NCI-H2196 treated with DMSO at 0.1 percent for 48 hours (cell line): ENCODE data around the gene CECR2.
"Not testable (repeated sequence)": the region's sequence is repeated elsewhere in the genome, so short reads cannot be mapped to it uniquely, and the experiment has no call there.

Experiments
- DNase-seq: peaks from one replicate; lab custom pipeline; 2025; ENCODE audit not compliant: unreplicated experiment; lab: John Stamatoyannopoulos, UW

CECR2 gene

GRCh38 chr22:17566016-17566687 lies 196.9 kb downstream of the CECR2 start:
- DNase-seq, result not testable (repeated sequence)

GRCh38 chr22:17566776-17567175 lies 197.5 kb downstream of the CECR2 start:
- no peak for DNase-seq

- no peak for DNase-seq
Observed at GRCh38 chr22:17569971-17570511, 200.8 kb downstream of the CECR2 start.

GRCh38 chr22:17570851-17571631 lies 201.8 kb downstream of the CECR2 start:
- DNase-seq, result no peak

GRCh38 chr22:17575151-17575550 lies 205.9 kb downstream of the CECR2 start:
- no peak for DNase-seq

GRCh38 chr22:17575681-17576080 lies 206.4 kb downstream of the CECR2 start:
- DNase-seq, result no peak

GRCh38 chr22:17576470-17576869 lies 207.2 kb downstream of the CECR2 start:
- no peak for DNase-seq

- no peak for DNase-seq
Observed at GRCh38 chr22:17578136-17578754, 209.0 kb downstream of the CECR2 start.

- no peak for DNase-seq
Observed at GRCh38 chr22:17579535-17579981, 210.3 kb downstream of the CECR2 start.

- DNase-seq, result no peak
Observed at GRCh38 chr22:17580441-17581031, 211.3 kb downstream of the CECR2 start.

- DNase-seq, result no peak
Observed at GRCh38 chr22:17581056-17581455, 211.8 kb downstream of the CECR2 start.

GRCh38 chr22:17581631-17582030 lies 212.4 kb downstream of the CECR2 start:
- no peak for DNase-seq

- no peak for DNase-seq
Observed at GRCh38 chr22:17583151-17583550, 213.9 kb downstream of the CECR2 start.

- DNase-seq, result no peak
Observed at GRCh38 chr22:17586831-17587440, 217.7 kb downstream of the CECR2 start.

- DNase-seq, result no peak
Observed at GRCh38 chr22:17587629-17588028, 218.4 kb downstream of the CECR2 start.

- no peak for DNase-seq
Observed at GRCh38 chr22:17588606-17589005, 219.3 kb downstream of the CECR2 start.

GRCh38 chr22:17589810-17590375 lies 220.6 kb downstream of the CECR2 start:
- no peak for DNase-seq

- no peak for DNase-seq
Observed at GRCh38 chr22:17590586-17590985, 221.3 kb downstream of the CECR2 start.

- DNase-seq, result no peak
Observed at GRCh38 chr22:17592201-17592600, 222.9 kb downstream of the CECR2 start.

GRCh38 chr22:17596226-17596625 lies 227.0 kb downstream of the CECR2 start:
- no peak for DNase-seq

- DNase-seq, result no peak
Observed at GRCh38 chr22:17597217-17597616, 228.0 kb downstream of the CECR2 start.
